Mesenteric fat pad (tissue), 1 donor: ENCODE measurements around the gene MORN4. TPM values are rescaled to one million over a fixed set of nuclear protein-coding genes. Genes with fewer than 3 reads are reported as not detected.
"Not testable (repeated sequence)": the region's sequence is repeated elsewhere in the genome, so short reads cannot be mapped to it uniquely, and the experiment has no call there.

Source experiments
- DNase-seq: peaks from one replicate; pipeline ENCODE4 v3.0.0-alpha.2; 2020; ENCODE audit warnings: low spot score
- total RNA-seq: library from RNA; stranded (reverse); fragmentation: NEBNext Ultra II Directional; extraction: Animal tissue kit (Norgen Biotek cat#: 25700); gene quantifications from one replicate; pipeline ENCODE4 v1.2.1, GENCODE V29; 2021
- donor health status: DM: yes; HTN: yes; CAD: no.

MORN4 gene
- total RNA-seq, 1 donor from 2014 or later, result 1.5 TPM

DNA sequence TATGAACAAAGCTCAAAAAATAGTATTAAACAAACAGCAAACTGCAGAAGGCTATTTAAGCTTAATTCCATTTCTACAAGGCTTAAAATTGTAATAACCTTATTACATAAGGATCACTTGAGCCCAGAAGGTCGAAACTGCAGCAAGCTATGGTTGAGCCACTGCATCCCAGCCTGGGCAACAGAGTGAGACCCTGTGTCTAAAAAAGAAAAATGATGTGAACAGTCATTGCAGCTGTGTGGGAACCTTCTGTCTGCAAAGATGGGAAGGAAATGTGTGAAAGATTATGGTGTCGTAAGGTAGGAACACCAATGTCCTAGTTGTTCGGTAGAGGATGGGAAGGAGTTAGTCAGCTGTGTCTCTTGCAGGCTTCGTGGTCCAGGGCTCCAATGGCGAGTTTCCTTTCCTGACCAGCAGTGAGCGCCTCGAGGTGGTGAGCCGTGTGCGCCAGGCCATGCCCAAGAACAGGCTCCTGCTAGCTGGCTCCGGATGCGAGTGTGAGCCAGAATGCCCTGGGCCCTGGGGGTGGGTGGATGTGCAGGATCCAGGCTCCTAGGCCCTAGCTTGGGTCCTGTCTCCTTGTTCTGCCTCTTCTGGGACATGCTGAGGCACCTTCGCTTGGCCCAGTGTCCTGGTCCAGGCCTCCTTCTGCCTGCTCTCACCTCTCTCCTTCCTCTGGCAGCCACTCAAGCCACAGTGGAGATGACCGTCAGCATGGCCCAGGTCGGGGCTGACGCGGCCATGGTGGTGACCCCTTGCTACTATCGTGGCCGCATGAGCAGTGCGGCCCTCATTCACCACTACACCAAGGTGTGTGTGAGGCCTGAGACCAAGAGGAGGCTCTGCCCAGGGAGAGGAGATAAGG, 34.7 kb downstream of the MORN4 start:
- no peak for DNase-seq

- no peak for DNase-seq
Measured at GRCh38 chr10:97597778-97598177, 35.5 kb downstream of the MORN4 start.

GRCh38 chr10:97596101-97597082, 36.9 kb downstream of the MORN4 start:
- no peak for DNase-seq

DNA sequence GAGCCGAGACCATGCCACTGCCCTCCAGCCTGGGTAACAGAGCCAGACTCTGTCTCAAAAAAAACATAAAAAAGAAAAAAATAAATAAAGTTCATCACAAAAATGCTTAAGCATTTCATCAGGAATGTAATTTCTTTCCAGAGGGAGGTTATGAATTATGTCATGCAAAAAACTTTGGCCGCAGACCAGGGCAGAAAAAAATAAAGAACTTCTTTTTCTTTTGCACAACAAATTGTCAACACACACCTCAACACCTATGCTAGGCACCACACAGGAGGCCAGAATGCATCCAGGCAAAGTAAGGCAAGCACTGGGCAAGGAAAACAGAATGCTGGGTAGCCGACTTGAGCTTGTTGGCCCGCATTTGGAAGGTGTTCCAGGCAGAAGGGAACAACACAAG, 39.9 kb downstream of the MORN4 start:
- DNase-seq, result no peak

DNA sequence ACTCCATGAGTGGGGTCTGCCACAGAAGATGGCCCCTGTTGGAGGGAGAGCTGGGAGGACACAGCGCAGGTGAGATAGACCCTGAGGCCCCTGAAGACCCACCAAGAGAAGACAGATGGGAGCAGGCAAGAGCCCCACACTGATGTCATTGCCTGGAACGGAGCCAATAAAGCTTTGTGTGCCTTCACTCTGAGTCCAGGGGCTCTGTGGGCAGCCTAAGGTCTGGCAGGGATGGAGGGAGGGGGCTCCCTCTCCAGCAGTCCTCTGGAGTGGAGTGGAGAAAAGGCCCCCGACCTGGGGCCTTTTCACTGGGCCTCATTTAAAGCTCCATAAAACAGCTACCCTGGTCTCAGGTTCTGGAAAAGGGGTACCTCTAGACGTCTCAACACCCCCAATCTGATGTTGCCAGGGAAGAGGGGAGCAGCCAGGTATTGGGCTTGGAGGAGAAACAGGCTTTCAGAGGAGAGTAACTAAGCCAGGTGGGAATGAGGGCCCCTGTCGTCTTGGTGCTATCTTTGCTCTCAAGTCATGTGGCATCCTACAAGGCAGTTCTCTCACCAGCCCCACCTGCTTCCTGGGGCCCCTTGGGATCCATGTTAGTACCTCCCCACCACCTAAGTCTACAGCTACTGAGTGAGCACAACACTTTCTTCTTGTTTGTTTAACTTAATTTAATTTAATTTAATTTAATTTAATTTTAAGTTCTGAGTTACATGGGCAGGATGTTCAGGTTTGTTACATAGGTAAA, 42.4 kb downstream of the MORN4 start:
- DNase-seq, result no peak

- no peak for DNase-seq
Measured at GRCh38 chr10:97590082-97590747, 43.1 kb downstream of the MORN4 start.

DNA sequence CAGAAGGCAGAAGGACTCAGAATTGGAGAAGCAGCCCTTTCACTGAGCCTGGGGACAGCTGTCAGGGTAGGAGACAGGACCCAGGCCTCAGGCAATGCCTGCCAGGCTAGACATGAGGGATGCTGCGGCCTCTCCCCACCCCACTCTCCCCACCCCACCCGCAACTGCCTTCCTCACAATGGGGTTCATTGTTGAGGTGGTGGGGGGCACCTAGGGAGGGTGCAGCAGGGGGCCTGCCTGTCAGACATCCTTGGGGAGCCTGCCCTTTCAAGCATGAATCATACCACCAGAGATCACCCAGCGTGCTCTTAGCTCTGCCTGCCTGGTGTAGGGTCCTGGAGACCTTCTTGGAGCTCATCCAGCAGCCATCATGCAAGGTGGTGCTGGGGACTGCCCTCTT, 43.8 kb downstream of the MORN4 start, which contains the start of gene C10orf62:
C10orf62 (plus strand) TSS at position 243 of the 400 bp plus-strand sequence. CDS start 177 bp downstream, outside the sequence.
- no peak for DNase-seq

GRCh38 chr10:97587183-97587582, 46.1 kb downstream of the MORN4 start:
- DNase-seq, result no peak

DNA sequence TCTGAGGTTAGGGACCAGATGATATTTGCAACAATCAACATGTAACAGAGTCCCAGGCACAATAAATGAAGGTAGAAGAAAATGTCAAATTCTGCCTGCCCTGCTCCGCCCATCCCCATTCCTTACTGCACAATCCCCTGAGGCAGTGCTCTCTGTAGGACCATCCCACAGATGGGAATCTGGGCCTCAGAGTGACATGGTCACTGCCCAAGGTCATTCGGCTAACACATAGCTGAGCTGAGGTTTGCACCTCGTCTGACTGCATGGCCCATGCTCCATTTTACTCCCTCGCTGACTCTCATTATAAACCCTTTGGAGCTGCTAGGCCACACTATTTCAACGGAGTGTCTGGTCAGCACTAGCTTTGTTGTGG, 47.9 kb downstream of the MORN4 start:
- DNase-seq, result no peak

DNA sequence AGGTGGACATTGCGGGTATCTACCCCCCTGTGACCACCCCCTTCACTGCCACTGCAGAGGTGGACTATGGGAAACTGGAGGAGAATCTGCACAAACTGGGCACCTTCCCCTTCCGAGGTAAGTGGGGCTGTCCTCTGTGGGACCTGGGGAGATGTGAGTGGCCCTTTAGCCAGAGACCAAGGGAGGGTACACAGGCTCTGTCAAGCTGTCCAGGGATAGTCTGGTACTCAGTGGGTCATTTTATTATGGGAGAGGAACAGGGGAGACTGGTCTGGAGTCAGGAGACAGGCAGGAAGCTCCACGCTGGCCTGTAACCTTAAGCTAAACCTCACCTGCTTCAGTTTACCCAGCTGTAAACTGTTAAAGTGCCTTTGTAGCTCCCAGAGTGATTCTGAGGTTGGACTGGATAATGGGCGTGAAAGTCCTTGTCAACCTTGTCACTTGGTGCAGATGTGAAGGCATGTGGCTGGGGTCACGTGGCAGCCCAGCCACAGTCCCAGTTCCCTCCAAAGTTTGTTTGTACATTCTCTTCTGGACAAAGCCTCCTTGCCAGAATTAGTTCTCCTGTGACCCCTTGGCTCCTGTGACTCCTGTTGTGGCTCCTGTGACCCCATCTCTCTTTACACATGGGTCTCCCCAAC, 48.4 kb downstream of the MORN4 start:
- no peak for DNase-seq

DNA sequence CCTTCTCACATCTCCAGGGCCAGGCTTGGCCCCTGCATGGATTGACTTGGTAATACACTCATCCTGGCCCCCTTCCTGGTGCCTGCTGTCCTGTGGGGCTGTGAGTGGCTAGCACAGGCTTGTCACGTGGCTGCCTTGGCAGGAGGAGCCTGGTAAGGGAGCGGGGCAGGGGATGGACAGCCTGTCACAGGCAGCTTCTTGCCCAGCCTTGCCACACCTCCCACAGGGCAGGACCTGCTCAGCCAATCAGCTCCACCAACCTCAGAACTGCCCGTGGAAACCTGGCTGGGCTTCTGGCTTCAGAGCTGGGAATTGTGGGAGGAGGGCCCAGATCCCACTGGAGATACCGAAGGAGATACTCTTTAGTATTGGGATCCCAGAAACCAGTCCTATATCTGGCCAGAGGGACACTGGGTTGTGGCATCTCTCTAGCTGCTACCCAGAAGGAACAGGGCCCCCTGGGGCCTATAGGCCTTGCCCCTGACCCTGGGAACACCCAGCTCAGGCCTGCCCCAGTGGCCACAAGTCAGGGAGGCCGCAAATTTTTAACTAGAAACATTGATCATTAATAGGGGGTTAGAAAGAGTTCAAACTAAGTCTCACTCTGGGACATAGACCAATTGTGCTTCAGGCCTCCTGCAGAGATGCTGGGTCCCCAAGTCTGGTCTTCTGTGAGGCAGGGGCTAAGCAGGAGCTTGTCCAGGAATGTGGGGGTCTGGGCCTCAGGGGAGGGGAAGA, 49.1 kb downstream of the MORN4 start, which contains the start of gene HOGA1:
HOGA1 (plus strand) TSS at position 330 of the 738 bp plus-strand sequence; CDS start at position 645, 315 bp downstream.
- no peak for DNase-seq

DNA sequence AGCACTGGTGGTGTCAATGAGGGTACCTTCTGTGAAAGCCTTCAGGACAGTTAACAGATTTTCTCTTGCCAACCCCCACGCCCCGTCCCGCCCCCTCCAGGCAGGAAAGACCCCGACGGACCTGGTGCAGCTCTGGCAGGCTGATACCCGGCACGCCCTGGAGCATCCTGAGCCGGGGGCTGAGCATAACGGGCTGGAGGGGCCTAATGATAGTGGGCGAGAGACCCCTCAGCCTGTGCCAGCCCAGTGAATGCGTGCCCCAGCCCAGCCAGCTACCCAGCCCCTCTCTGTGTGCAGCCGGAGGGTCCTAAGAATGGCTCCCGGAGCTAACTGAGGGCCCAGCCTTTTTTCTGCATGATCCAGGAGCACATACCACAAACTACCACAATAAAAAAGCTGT, 49.8 kb downstream of the MORN4 start:
- DNase-seq, result no peak

DNA sequence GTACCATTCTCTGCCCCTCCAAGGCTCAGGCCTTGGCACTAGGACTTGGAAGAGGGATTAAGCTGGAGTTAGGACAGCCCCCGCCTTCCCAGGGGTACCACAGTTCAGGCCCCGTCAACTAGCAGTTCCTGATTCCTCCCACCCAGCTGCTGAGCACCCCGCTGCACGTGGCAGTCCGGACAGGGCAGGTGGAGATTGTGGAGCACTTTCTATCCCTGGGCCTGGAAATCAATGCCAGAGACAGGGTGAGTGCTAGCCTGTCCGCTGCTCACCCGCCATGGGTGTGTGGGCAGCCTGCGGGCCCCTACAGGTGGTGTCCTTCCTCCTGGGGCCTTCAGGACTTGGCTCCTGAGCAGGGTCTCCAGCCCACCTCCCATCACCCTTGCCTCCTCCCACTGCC, 51.1 kb downstream of the MORN4 start:
- DNase-seq, result no peak

GRCh38 chr10:97580421-97581367, 52.6 kb downstream of the MORN4 start:
- no peak for DNase-seq

DNA sequence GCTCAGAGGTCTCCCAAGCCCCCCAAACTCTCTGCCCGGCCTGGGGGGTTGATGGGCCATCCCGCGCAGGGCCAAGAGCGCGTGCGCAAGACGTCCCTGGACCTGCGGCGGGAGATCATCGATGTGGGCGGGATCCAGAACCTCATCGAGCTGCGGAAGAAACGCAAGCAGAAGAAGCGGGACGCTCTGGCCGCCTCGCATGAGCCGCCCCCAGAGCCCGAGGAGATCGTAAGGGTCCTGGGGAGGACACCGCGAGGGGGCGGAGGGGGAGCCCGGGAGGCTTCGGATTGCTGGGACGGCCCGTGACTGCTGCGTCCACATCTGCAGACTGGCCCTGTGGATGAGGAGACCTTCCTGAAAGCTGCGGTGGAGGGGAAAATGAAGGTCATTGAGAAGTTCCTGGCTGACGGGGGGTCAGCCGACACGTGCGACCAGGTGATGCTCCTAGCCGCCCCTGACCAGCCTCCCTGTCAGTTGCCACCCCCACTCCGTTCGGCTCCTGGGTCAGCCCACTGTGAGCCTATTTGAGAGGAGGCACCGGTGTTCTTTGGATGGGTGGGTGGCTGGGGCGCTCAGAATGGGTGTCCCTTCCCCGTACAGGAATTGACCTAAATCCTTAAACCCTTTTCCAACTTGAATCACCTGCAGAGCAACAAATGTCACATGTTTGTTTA, 55.0 kb downstream of the MORN4 start:
- DNase-seq, result no peak

DNA sequence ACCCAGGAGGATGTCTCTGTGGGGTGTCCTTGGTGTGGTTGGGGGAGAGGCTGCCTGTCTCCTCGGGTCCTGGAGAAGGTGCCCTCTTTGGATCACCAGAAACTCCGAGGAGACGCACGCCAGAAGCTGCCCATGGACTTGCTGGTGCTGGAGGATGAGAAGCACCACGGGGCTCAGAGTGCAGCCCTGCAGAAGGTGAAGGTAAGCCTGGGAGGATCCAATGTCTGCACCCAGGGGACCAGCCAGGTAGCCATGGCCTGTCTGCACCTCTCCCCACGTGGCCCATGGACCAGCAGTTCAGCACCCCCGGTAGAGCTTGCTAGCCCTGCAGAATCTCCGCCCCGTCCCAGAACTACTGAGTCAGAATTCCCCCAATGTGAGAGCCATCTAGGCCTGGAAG, 55.6 kb downstream of the MORN4 start:
- no peak for DNase-seq

DNA sequence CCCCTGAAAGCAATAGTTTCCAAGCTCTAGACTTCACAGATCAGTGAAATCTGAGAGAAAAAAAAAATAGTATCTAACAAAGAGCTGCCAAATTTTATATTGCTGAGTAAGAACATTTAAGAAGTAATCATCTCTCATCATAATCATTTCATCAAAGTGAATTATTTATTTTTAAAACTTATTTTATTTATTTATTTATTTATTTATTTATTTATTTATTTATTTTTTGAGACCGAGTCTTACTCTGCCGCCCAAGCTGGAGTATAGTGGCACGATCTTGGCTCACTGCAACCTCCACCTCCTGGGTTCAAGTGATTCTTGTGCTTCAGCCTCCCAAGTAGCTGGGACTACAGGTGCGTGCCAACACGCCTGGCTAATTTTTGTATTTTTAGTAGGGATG, 56.8 kb downstream of the MORN4 start:
- not testable (repeated sequence) for DNase-seq
